ENCODE results near the gene DCHS1. TPM values are rescaled to one million over a fixed set of nuclear protein-coding genes. Genes with fewer than 3 reads are reported as not detected.

The DCHS1 gene
- total RNA-seq, 2 donors from 2014 or later: 2.1 to 2.9 TPM

DNA sequence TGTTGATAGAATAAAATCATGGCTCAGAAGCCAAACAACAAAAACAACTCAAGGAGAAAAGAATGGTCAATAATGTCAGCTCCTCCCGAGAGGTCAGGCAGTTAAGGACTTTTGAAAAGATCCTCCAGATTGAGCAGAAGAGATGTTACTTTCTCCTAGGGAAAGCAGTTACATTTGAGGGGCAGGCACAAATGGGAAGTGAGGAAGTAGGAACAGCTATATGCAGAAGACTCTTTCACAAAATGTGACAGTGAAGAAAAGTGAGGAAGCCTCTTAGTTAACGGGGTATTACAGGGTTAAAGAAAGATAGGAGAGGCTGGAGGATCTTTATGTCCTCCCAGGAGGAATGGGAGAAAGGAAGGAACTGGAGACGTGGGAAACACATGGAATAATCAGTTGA is 3.4 kb downstream of the DCHS1 start:
- H3K27me3 Mint-ChIP-seq (ENCODE audit: low read depth): peaks cover 14% of the 10 kb centered on the region
- no peak overlapping the region for H3K4me3 Mint-ChIP-seq
- H3K9me3 Mint-ChIP-seq: no peaks in the 10 kb centered on the region
- ATAC-seq (replicated peaks in 1 of 2) (no peak), DNase-seq (no peak)
- no peak overlapping the region for H3K27ac Mint-ChIP-seq
- no peaks in the 10 kb centered on the region for H3K4me1 Mint-ChIP-seq (ENCODE audit: low read depth)
- H3K36me3 Mint-ChIP-seq (ENCODE audit: insufficient read depth in 2 of 2): peaks cover 0 to 3% of the 10 kb centered on the region in 2 donors

DNA sequence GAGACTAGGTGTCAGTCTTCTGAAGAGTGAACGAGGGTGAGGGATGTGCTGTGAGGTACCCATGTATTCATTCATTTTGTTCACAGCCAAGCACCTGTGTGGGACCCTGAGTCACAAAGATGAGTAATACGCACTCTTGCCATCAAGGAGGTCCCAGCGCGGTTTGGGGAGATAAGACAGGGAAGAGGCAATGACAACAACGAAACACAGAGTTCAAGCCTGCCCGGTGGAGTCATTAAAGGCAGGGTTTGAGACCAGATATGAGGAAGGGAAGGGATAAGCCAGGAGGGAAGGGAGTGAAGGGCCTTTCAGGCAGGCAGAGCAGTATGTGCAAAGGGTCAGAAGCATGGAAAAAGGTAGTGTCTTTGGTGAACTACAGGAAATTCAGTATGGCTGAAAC is 4.6 kb downstream of the DCHS1 start:
- peak; percentile 62 to 77 for ATAC-seq (replicated peaks in 1 of 2)
- peaks cover 2% of the 10 kb centered on the region for H3K27me3 Mint-ChIP-seq (ENCODE audit: low read depth)

DNA sequence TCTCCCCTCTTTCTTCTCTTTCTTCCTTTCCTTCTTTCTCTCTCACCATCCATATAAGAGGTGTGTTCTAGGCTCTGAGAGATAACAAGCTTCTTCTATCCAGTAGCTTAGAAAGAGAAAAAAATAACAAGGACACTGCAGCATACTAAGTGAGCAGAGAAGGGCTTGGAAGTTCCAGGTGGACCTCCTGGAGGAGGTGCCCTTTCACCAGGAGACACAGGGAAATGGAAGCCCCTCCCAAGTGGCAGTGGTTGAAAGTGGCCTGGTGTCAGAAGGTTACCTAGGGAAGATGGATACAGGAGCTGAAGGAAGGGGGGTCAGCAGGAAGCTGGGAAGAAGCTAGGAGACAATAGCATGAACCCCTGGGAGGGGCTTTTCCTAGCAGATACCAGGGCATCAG is 5.5 kb downstream of the DCHS1 start:
- H3K4me3 Mint-ChIP-seq: no peak overlapping the region
- H3K27ac Mint-ChIP-seq: no peak overlapping the region
- H3K9me3 Mint-ChIP-seq: no peaks in the 10 kb centered on the region
- no peaks in the 10 kb centered on the region for H3K4me1 Mint-ChIP-seq (ENCODE audit: low read depth)
- H3K36me3 Mint-ChIP-seq (ENCODE audit: insufficient read depth in 2 of 2): no peaks in the 10 kb centered on the region
- no peak for DNase-seq
- no peak for ATAC-seq (replicated peaks in 1 of 2)
- H3K27me3 Mint-ChIP-seq (ENCODE audit: low read depth): no peaks in the 10 kb centered on the region

More for the DNA sequence above, 4.6 kb downstream of the DCHS1 start:
- no peaks in the 10 kb centered on the region for H3K9me3 Mint-ChIP-seq
- no peaks in the 10 kb centered on the region for H3K4me1 Mint-ChIP-seq (ENCODE audit: low read depth)
- DNase-seq: peak in 1 of 2 donors; percentile 61
- H3K36me3 Mint-ChIP-seq (ENCODE audit: insufficient read depth in 2 of 2): peaks cover 0 to under 1% of the 10 kb centered on the region in 2 donors
- no peak overlapping the region for H3K27ac Mint-ChIP-seq
- H3K4me3 Mint-ChIP-seq: no peak overlapping the region

DNA sequence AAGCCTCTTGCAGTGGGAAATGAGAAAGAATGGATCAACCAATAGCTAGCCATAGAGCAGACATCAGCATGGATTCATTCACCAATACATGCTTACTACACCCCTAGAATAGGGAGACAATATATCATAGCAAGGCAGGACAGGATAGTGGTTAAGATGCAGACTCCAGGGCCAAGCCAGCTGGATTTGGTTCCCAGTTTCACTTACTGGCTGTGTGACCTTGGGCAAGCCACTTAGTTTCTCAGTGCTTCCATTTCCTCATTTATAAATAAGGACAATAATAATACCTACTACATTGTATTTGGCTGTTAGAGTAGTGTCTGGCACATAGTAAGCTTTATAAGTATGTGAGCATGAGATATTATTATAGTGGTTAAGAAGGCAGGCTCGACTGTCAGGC is 7.1 kb downstream of the DCHS1 start:
- no peaks in the 10 kb centered on the region for H3K4me1 Mint-ChIP-seq (ENCODE audit: low read depth)
- no peaks in the 10 kb centered on the region for H3K9me3 Mint-ChIP-seq
- no peak overlapping the region for H3K27ac Mint-ChIP-seq
- no peaks in the 10 kb centered on the region for H3K27me3 Mint-ChIP-seq (ENCODE audit: low read depth)
- no peaks in the 10 kb centered on the region for H3K36me3 Mint-ChIP-seq (ENCODE audit: insufficient read depth in 2 of 2)
- DNase-seq (no peak), ATAC-seq (replicated peaks in 1 of 2) (no peak)
- H3K4me3 Mint-ChIP-seq: no peak overlapping the region

- Mint-ChIP-seq H3K4me1 (ENCODE audit: low read depth) (no peaks in the 10 kb centered on the region), H3K36me3 (ENCODE audit: insufficient read depth in 2 of 2) (no peaks in the 10 kb centered on the region), H3K9me3 (no peaks in the 10 kb centered on the region), H3K27me3 (ENCODE audit: low read depth) (no peaks in the 10 kb centered on the region), H3K4me3 (no peak overlapping the region), H3K27ac (no peak overlapping the region)
- ATAC-seq (replicated peaks in 1 of 2) (no peak), DNase-seq (no peak)
Observed at GRCh38 chr11:6647836-6648235, 7.8 kb downstream of the DCHS1 start.

- Mint-ChIP-seq H3K36me3 (ENCODE audit: insufficient read depth in 2 of 2) (no peaks in the 10 kb centered on the region), H3K27ac (no peak overlapping the region), H3K9me3 (no peaks in the 10 kb centered on the region), H3K4me3 (no peak overlapping the region), H3K27me3 (ENCODE audit: low read depth) (no peaks in the 10 kb centered on the region), H3K4me1 (ENCODE audit: low read depth) (no peaks in the 10 kb centered on the region)
- peak; percentile 40 to 58 for DNase-seq
- ATAC-seq (replicated peaks in 1 of 2): peak; percentile 51 to 65
Observed at GRCh38 chr11:6646918-6647679, 8.5 kb downstream of the DCHS1 start.

GRCh38 chr11:6646576-6646917 is 9.1 kb downstream of the DCHS1 start:
- Mint-ChIP-seq H3K4me3 (no peak overlapping the region), H3K4me1 (ENCODE audit: low read depth) (no peaks in the 10 kb centered on the region), H3K27me3 (ENCODE audit: low read depth) (no peaks in the 10 kb centered on the region), H3K9me3 (no peaks in the 10 kb centered on the region), H3K36me3 (ENCODE audit: insufficient read depth in 2 of 2) (no peaks in the 10 kb centered on the region), H3K27ac (no peak overlapping the region)
- DNase-seq (peak in 1 of 2 donors; percentile 33), ATAC-seq (replicated peaks in 1 of 2) (peak in 1 of 2 donors; percentile 8)

- Mint-ChIP-seq H3K36me3 (ENCODE audit: insufficient read depth in 2 of 2) (no peaks in the 10 kb centered on the region), H3K4me3 (no peak overlapping the region)
Observed at GRCh38 chr11:6646071-6646470, 9.5 kb downstream of the DCHS1 start.

GRCh38 chr11:6642957-6643356 is 12.7 kb downstream of the DCHS1 start:
- Mint-ChIP-seq H3K36me3 (ENCODE audit: insufficient read depth in 2 of 2) (no peaks in the 10 kb centered on the region), H3K27me3 (ENCODE audit: low read depth) (no peaks in the 10 kb centered on the region), H3K4me1 (ENCODE audit: low read depth) (peaks cover 5% of the 10 kb centered on the region), H3K27ac (no peak overlapping the region), H3K9me3 (no peaks in the 10 kb centered on the region), H3K4me3 (no peak overlapping the region)
- DNase-seq (peak in 1 of 2 donors; percentile 15), ATAC-seq (replicated peaks in 1 of 2) (no peak)

More at GRCh38 chr11:6646071-6646470, 9.5 kb downstream of the DCHS1 start:
- Mint-ChIP-seq H3K9me3 (no peaks in the 10 kb centered on the region), H3K27me3 (ENCODE audit: low read depth) (no peaks in the 10 kb centered on the region), H3K4me1 (ENCODE audit: low read depth) (no peaks in the 10 kb centered on the region), H3K27ac (no peak overlapping the region)
- ATAC-seq (replicated peaks in 1 of 2) (no peak), DNase-seq (no peak)

GRCh38 chr11:6640985-6641701 is 14.5 kb downstream of the DCHS1 start:
- DNase-seq: no peak
- Mint-ChIP-seq H3K4me3 (no peak overlapping the region), H3K9me3 (no peaks in the 10 kb centered on the region), H3K27ac (no peak overlapping the region), H3K36me3 (ENCODE audit: insufficient read depth in 2 of 2) (no peaks in the 10 kb centered on the region), H3K27me3 (ENCODE audit: low read depth) (no peaks in the 10 kb centered on the region), H3K4me1 (ENCODE audit: low read depth) (peaks cover 5% of the 10 kb centered on the region)
- ATAC-seq (replicated peaks in 1 of 2): no peak

GRCh38 chr11:6640036-6640984 is 15.3 kb downstream of the DCHS1 start:
- ATAC-seq (replicated peaks in 1 of 2) (no peak), DNase-seq (no peak)
- H3K27ac Mint-ChIP-seq: no peak overlapping the region
- H3K36me3 Mint-ChIP-seq (ENCODE audit: insufficient read depth in 2 of 2): no peaks in the 10 kb centered on the region
- H3K27me3 Mint-ChIP-seq (ENCODE audit: low read depth): no peaks in the 10 kb centered on the region
- H3K9me3 Mint-ChIP-seq: no peaks in the 10 kb centered on the region
- peaks cover 5% of the 10 kb centered on the region for H3K4me1 Mint-ChIP-seq (ENCODE audit: low read depth)
- H3K4me3 Mint-ChIP-seq: no peak overlapping the region

- H3K27me3 Mint-ChIP-seq (ENCODE audit: low read depth): no peaks in the 10 kb centered on the region
- no peak overlapping the region for H3K4me3 Mint-ChIP-seq
- H3K36me3 Mint-ChIP-seq (ENCODE audit: insufficient read depth in 2 of 2): no peaks in the 10 kb centered on the region
- peaks cover 5% of the 10 kb centered on the region for H3K4me1 Mint-ChIP-seq (ENCODE audit: low read depth)
- H3K9me3 Mint-ChIP-seq: no peaks in the 10 kb centered on the region
- no peak for ATAC-seq (replicated peaks in 1 of 2)
- no peak for DNase-seq
- no peak overlapping the region for H3K27ac Mint-ChIP-seq
Observed at GRCh38 chr11:6638429-6638828, 17.2 kb downstream of the DCHS1 start.

- Mint-ChIP-seq H3K36me3 (ENCODE audit: insufficient read depth in 2 of 2) (no peaks in the 10 kb centered on the region), H3K27ac (no peak overlapping the region), H3K4me3 (no peak overlapping the region), H3K4me1 (ENCODE audit: low read depth) (peaks cover 5% of the 10 kb centered on the region), H3K9me3 (no peaks in the 10 kb centered on the region), H3K27me3 (ENCODE audit: low read depth) (no peaks in the 10 kb centered on the region)
- ATAC-seq (replicated peaks in 1 of 2) (no peak), DNase-seq (no peak)
Observed at GRCh38 chr11:6637871-6638270, 17.7 kb downstream of the DCHS1 start.
